ENCODE results near the gene DYTN. TPM values are rescaled to one million over a fixed set of nuclear protein-coding genes. Genes with fewer than 3 reads are reported as not detected.

DYTN gene
- total RNA-seq, 1 experiment from 2014 or later: not detected

GRCh38 chr2:206708286-206708685 lies 9.9 kb downstream of the DYTN start:
- H3F3A ChIP-seq (ENCODE audit: insufficient read depth, low read depth): no peaks in the 10 kb centered on the region
- DNase-seq: no peak
- no TSS peak for BruUV-seq (replicated peaks)
- no peaks in the 10 kb centered on the region for H4K20me1 ChIP-seq (ENCODE audit: insufficient read depth)
- ChIA-PET POLR2A (ENCODE audit: unreplicated experiment) (no interaction called here), CTCF (no interaction called here)
- no peaks in the 10 kb centered on the region for H3K27me3 ChIP-seq (ENCODE audit: insufficient read depth, low read depth)
- H3K4me2 ChIP-seq: no peak overlapping the region
- no peak overlapping the region for H2AFZ ChIP-seq
- no peaks in the 10 kb centered on the region; the same call in 1 of the 2 replicates for H3K9me2 ChIP-seq (ENCODE audit: insufficient read depth)
- no peak overlapping the region for H3K27ac ChIP-seq
- no peak for TF ChIP-seq EZH2 (IDR thresholded peaks at IDR 0.05; ENCODE audit: low read depth)
- TF ChIP-seq CTCF (conservative IDR thresholded peaks at IDR 0.05): no peak
- no peaks in the 10 kb centered on the region for H3K36me3 ChIP-seq (ENCODE audit: low read depth)
- H3K4me3 ChIP-seq: no peak overlapping the region
- no peaks in the 10 kb centered on the region for H3K79me2 ChIP-seq (ENCODE audit: low read depth)
- H3K4me1 ChIP-seq (replicated peaks; ENCODE audit: insufficient read depth): no peaks in the 10 kb centered on the region
- intact Hi-C loops (cut with micrococcal nuclease; ENCODE audit: unreplicated experiment): no loop called here
- no peaks in the 10 kb centered on the region for H3K9me3 ChIP-seq (ENCODE audit: insufficient read depth, low read depth)

- Histone ChIP-seq H3K9me2 (ENCODE audit: insufficient read depth) (no peaks in the 10 kb centered on the region; the same call in 1 of the 2 replicates), H3K4me1 (replicated peaks; ENCODE audit: insufficient read depth) (no peaks in the 10 kb centered on the region), H3K79me2 (ENCODE audit: low read depth) (no peaks in the 10 kb centered on the region), H3K27ac (no peak overlapping the region), H3K36me3 (ENCODE audit: low read depth) (no peaks in the 10 kb centered on the region), H3F3A (ENCODE audit: insufficient read depth, low read depth) (no peaks in the 10 kb centered on the region), H3K9me3 (ENCODE audit: insufficient read depth, low read depth) (no peaks in the 10 kb centered on the region), H2AFZ (no peak overlapping the region), H3K4me2 (no peak overlapping the region), H3K4me3 (no peak overlapping the region), H4K20me1 (ENCODE audit: insufficient read depth) (no peaks in the 10 kb centered on the region), H3K27me3 (ENCODE audit: insufficient read depth, low read depth) (no peaks in the 10 kb centered on the region)
- no peak for TF ChIP-seq EZH2 (IDR thresholded peaks at IDR 0.05; ENCODE audit: low read depth)
- TF ChIP-seq CTCF (conservative IDR thresholded peaks at IDR 0.05): no peak
- intact Hi-C loops (cut with micrococcal nuclease; ENCODE audit: unreplicated experiment): no loop called here
- CTCF ChIA-PET: no interaction called here
- DNase-seq: no peak
- BruUV-seq (replicated peaks): no TSS peak
- POLR2A ChIA-PET (ENCODE audit: unreplicated experiment): no interaction called here
These were observed 11.0 kb downstream of the DYTN start for GRCh38 chr2:206707164-206707701.

- BruUV-seq (replicated peaks): no TSS peak
- H4K20me1 ChIP-seq (ENCODE audit: insufficient read depth): no peaks in the 10 kb centered on the region
- no peak overlapping the region for H3K27ac ChIP-seq
- no peak overlapping the region for H3K4me3 ChIP-seq
- intact Hi-C loops (cut with micrococcal nuclease; ENCODE audit: unreplicated experiment): no loop called here
- no peaks in the 10 kb centered on the region for H3K9me3 ChIP-seq (ENCODE audit: insufficient read depth, low read depth)
- no peak for DNase-seq
- TF ChIP-seq EZH2 (IDR thresholded peaks at IDR 0.05; ENCODE audit: low read depth) (no peak), CTCF (conservative IDR thresholded peaks at IDR 0.05) (no peak)
- no peak overlapping the region for H3K4me2 ChIP-seq
- no peaks in the 10 kb centered on the region for H3K9me2 ChIP-seq (ENCODE audit: insufficient read depth)
- ChIA-PET POLR2A (ENCODE audit: unreplicated experiment) (no interaction called here), CTCF (no interaction called here)
- H3K36me3 ChIP-seq (ENCODE audit: low read depth): no peaks in the 10 kb centered on the region
- H3K79me2 ChIP-seq (ENCODE audit: low read depth): no peaks in the 10 kb centered on the region
- H3K27me3 ChIP-seq (ENCODE audit: insufficient read depth, low read depth): no peaks in the 10 kb centered on the region
- no peaks in the 10 kb centered on the region for H3K4me1 ChIP-seq (replicated peaks; ENCODE audit: insufficient read depth)
- no peak overlapping the region for H2AFZ ChIP-seq
- H3F3A ChIP-seq (ENCODE audit: insufficient read depth, low read depth): no peaks in the 10 kb centered on the region
These were observed 16.1 kb downstream of the DYTN start for GRCh38 chr2:206701952-206702605.
